NB4 (cell line): ENCODE data around the gene TBC1D4.

Experiments
- DNase-seq: peaks from one replicate; pipeline ENCODE4 v3.0.0; 2010; ENCODE audit warnings: low read depth
- H3K4me3 ChIP-seq: one replicate; pipeline ENCODE4 v1.5.1; 2011; ENCODE audit warnings: mild to moderate bottlenecking, low read depth, low read length, moderate library complexity
- MAX ChIP-seq: IDR thresholded peaks from 2 replicates; pipeline ENCODE4 v1.6.1; 2011; ENCODE audit warnings: low read depth, low read length
- MYC ChIP-seq: IDR thresholded peaks from 2 replicates; pipeline ENCODE4 v1.6.1; 2011; ENCODE audit warnings: low read depth, low read length
- POLR2A ChIP-seq: IDR thresholded peaks from 2 replicates; pipeline ENCODE4 v1.6.1; 2011; ENCODE audit warnings: mild to moderate bottlenecking; ENCODE audit not compliant: insufficient read length; ENCODE audit errors: extremely low read depth
- TF ChIP-seq, protein P1 (sequence below): IDR thresholded peaks from one replicate; pipeline ENCODE4 v1.5.1; 2012; ENCODE audit warnings: low read depth, low read length

TBC1D4 gene

DNA sequence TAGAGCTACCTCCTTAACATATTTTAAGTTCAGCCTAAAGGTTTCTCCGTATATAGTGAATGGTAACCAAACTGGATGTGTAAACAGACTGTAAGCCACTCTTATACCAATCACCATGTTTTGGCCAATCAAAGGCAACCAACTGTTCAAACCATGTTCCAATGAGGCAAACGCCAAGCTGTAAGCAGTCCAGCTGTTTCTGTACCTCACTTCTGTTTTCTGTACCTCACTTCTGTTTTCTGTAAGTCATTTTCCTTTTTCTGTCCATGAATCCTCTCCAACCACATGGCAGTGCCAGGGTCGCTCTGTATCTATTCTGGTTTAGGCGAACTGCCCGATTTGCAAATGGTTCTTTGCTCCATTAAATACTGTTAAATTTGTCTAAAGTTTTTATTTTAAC lies 31.3 kb upstream of the TBC1D4 start:
- H3K4me3 ChIP-seq, result no peak overlapping the region
- DNase-seq, result no peak
- TF ChIP-seq MAX (no peak), MYC (no peak), POLR2A (no peak)
- TF ChIP-seq, protein P1, sequence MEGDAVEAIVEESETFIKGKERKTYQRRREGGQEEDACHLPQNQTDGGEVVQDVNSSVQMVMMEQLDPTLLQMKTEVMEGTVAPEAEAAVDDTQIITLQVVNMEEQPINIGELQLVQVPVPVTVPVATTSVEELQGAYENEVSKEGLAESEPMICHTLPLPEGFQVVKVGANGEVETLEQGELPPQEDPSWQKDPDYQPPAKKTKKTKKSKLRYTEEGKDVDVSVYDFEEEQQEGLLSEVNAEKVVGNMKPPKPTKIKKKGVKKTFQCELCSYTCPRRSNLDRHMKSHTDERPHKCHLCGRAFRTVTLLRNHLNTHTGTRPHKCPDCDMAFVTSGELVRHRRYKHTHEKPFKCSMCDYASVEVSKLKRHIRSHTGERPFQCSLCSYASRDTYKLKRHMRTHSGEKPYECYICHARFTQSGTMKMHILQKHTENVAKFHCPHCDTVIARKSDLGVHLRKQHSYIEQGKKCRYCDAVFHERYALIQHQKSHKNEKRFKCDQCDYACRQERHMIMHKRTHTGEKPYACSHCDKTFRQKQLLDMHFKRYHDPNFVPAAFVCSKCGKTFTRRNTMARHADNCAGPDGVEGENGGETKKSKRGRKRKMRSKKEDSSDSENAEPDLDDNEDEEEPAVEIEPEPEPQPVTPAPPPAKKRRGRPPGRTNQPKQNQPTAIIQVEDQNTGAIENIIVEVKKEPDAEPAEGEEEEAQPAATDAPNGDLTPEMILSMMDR, result no peak

- no peak for TF ChIP-seq MAX
- TF ChIP-seq POLR2A, result no peak
- no peak for TF ChIP-seq MYC
- TF ChIP-seq, protein P1, result no peak
- no peak for DNase-seq
- H3K4me3 ChIP-seq, result no peak overlapping the region
Observed at GRCh38 chr13:75512253-75512652, 30.3 kb upstream of the TBC1D4 start.

DNA sequence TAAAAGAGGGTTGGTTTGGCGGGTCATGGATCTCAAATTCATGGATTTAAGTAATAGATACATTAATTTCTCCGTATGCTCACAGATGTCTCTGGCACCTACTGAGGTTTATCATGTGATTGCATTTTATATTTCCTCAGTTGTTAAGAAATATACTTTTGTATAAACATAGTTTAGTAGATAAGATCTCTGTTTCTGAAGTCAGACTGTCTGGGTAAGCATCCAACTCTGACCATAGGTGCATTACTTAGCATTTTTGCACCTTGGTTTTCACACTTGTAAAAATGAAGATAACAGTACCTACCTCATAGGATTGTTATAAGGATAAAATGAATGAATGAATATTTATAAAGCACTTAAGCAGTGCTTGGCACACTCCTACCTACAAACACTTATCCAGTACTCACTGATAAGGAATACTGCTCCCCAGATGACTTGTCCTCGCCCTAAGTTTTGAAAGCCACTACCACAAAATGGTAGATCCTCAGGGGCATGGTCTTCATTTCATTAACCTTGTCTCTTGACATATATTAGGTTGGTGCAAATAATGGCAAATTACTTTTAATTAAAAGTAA lies 29.2 kb upstream of the TBC1D4 start:
- TF ChIP-seq POLR2A, result no peak
- no peak for TF ChIP-seq MYC
- TF ChIP-seq, protein P1, result no peak
- no peak for TF ChIP-seq MAX
- DNase-seq, result no peak
- no peak overlapping the region for H3K4me3 ChIP-seq

GRCh38 chr13:75508002-75508548 lies 26.1 kb upstream of the TBC1D4 start:
- no peak overlapping the region for H3K4me3 ChIP-seq
- DNase-seq, result no peak
- TF ChIP-seq POLR2A (no peak), MAX (0 out of 2 replicates have a peak, but pooled peaks have one; percentile 1)

- H3K4me3 ChIP-seq, result no peak overlapping the region
- TF ChIP-seq MYC, result no peak
- peak; percentile 65 for TF ChIP-seq POLR2A
- TF ChIP-seq, protein P1, result no peak
- TF ChIP-seq MAX, result 0 out of 2 replicates have a peak, but pooled peaks have one; percentile 36
- DNase-seq, result peak; percentile 92
Observed at GRCh38 chr13:75507027-75508001, 25.3 kb upstream of the TBC1D4 start.

DNA sequence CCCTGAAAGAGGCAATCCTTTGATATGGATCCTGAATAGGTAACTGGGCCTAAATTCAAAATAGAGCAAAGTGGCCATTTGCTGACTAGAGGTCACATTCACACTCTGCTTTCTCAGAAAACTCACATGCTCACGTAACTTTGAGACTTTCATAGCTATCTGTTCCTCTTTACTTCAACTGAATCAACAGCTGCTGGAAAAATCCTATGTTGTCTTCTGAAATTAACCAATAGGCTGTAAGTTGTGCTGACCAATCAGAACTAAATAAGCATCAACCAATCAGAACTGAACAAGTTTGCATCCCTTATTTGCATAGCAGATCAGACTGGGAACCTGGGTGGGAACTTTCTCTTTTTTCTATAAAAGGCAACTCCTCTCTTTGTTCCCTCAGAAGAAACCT lies 24.0 kb upstream of the TBC1D4 start:
- TF ChIP-seq MYC (no peak), MAX (peak; percentile 24; the same call in 1 of the 2 replicates)
- peak; percentile 40 for DNase-seq
- no peak overlapping the region for H3K4me3 ChIP-seq
